ENCODE data around the gene FAM124A.
A peak's percentile ranks its signal among the peaks of the same experiment; 100 is the strongest.

FAM124A gene

DNA sequence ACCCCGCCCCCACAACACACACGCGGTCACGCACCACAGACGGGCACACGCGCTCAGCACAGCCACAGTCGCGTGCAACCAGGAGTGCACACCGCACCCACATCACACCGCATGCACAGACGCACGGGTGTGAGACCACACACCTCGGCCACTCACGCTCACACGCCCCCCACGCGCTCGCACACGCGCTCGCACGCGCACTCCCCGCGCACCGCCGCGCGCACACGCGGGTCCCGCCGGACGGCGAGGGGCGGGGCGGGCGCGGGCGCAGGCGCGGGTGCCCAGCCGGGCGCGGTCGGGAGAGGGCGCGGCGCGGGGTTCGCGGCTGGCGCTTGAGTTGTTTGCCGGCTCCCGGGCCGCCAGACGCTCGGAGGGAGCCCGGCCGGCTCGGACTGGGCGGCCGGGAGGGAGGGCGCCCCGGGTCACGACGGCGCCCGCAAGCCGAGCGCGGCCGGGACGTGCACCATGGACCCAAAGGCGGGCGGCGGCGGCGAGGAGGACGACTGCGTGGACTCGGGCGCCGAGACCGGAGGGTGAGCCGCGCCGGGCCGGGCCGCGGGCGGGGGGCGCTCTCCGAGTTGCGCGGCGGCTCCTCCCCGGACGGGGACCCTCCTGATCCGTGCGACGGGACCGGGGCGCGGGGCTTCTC is at the start of gene FAM124A:
Gene FAM124A (plus strand): TSS at position 362 of the 649 bp plus-strand sequence. CDS start 104 bp downstream, at position 466.
- TF ChIP-seq CTCF (IDR thresholded peaks at IDR 0.05): no peak
- H3K27ac Mint-ChIP-seq: no peak within 1 kb of the TSS
- H3K4me3 Mint-ChIP-seq: peak within 1 kb of the TSS; percentile 82
- DNase-seq: peak; percentile 80
- H3K9me3 Mint-ChIP-seq: peaks cover 2% of the 10 kb centered on the region
- peaks cover 75% of the 10 kb centered on the region for H3K27me3 Mint-ChIP-seq (ENCODE audit: low read depth, poor library complexity)
- H3K4me1 Mint-ChIP-seq: peaks cover 5% of the 10 kb centered on the region
- H3K36me3 Mint-ChIP-seq (ENCODE audit: low read depth): no peaks in the 10 kb centered on the region

DNA sequence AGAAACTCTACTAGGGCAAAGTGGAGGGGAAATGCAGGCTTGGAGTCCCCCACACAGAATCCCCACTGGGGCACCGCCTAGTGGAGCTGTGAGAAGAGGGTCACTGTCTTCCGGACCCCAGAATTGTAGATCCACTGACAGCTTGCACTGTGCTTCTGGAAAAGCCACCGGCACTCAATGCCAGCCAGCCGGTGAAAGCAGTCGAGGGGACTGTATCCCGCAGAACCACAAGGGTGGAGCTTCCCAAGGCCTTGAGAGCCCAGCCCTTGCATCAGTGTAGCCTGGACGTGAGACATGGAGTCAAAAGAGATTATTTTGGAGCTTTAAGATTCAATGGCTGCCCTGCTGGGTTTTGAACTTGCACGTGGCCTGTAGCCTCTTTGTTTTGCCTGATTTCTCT is 47.2 kb upstream of the FAM124A start:
- Mint-ChIP-seq H3K9me3 (peaks cover 12% of the 10 kb centered on the region), H3K27me3 (ENCODE audit: low read depth, poor library complexity) (peaks cover 40% of the 10 kb centered on the region), H3K27ac (no peak overlapping the region), H3K4me1 (peaks cover 27% of the 10 kb centered on the region), H3K4me3 (no peak overlapping the region), H3K36me3 (ENCODE audit: low read depth) (no peaks in the 10 kb centered on the region)
- TF ChIP-seq CTCF (IDR thresholded peaks at IDR 0.05): no peak
- DNase-seq: no peak

DNA sequence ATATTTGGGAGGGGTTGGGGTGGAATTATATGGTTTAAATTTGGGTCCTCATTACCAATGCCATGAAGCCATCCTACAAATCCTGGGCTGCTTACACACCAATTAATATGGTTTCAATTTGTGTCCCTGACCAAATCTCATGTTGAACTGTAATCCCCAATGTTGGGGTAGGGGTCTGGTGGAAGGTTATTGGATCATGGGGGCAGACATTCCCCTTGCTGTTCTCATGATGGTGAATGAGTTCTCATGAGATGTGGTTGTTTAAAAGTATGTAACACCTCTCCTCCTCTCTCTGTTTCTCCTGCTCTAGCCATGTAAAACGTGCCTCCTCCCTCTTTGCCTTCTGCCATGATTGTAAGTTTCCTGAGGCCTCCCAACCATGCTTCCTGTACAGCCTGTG is 46.6 kb upstream of the FAM124A start:
- peaks cover 12% of the 10 kb centered on the region for H3K9me3 Mint-ChIP-seq
- H3K4me3 Mint-ChIP-seq: no peak overlapping the region
- peaks cover 21% of the 10 kb centered on the region for H3K4me1 Mint-ChIP-seq
- H3K27ac Mint-ChIP-seq: no peak overlapping the region
- no peaks in the 10 kb centered on the region for H3K36me3 Mint-ChIP-seq (ENCODE audit: low read depth)
- no peak for DNase-seq
- no peak for TF ChIP-seq CTCF (IDR thresholded peaks at IDR 0.05)
- H3K27me3 Mint-ChIP-seq (ENCODE audit: low read depth, poor library complexity): peaks cover 34% of the 10 kb centered on the region

GRCh38 chr13:51177188-51177587 is 45.0 kb upstream of the FAM124A start:
- Mint-ChIP-seq H3K4me3 (no peak overlapping the region), H3K27ac (no peak overlapping the region), H3K36me3 (ENCODE audit: low read depth) (no peaks in the 10 kb centered on the region), H3K9me3 (peaks cover 12% of the 10 kb centered on the region), H3K27me3 (ENCODE audit: low read depth, poor library complexity) (peaks cover 19% of the 10 kb centered on the region), H3K4me1 (peaks cover 7% of the 10 kb centered on the region)
- DNase-seq: no peak
- no peak for TF ChIP-seq CTCF (IDR thresholded peaks at IDR 0.05)

DNA sequence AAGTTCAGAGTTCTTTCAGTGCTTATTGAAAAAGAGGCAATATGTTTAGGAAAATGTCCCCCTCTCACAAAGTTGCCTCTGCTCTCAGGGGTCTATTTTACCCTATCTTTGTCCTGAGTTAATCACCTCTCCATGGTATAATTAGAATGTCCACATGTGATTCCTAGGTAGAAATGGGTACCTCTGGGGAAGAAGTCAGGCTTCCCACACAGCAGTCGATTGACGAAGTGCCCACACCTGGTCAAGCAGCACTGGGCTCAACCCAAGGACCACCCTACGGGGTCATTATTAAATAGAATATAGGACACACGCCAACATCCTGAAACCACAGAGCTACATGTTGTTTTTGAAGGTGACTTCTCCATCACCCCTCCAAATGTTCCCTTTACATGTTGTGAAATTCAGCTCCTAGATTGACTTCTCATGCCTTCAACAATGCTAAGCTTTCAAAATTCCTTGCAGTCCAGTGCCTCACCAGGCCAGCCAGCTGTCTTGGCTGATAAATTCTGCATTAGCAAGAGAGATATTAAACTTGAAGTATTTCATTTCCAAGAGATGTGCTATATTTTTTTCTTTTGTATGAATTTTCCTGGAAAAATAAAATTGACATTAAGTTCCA is 43.6 kb upstream of the FAM124A start:
- Mint-ChIP-seq H3K4me3 (no peak overlapping the region), H3K9me3 (peaks cover 12% of the 10 kb centered on the region), H3K36me3 (ENCODE audit: low read depth) (no peaks in the 10 kb centered on the region), H3K27ac (no peak overlapping the region), H3K27me3 (ENCODE audit: low read depth, poor library complexity) (peaks cover 8% of the 10 kb centered on the region), H3K4me1 (peaks cover 7% of the 10 kb centered on the region)
- no peak for DNase-seq
- TF ChIP-seq CTCF (IDR thresholded peaks at IDR 0.05): no peak

All from nephron progenitor cell (in vitro differentiated cells).